HEK293T (cell line): ENCODE data around the gene ADPRHL1.

Experiments used
- CTCF ChIA-PET: fragments of 350-600 bp; formaldehyde crosslinking; extraction: SDS; loops from one replicate; lab custom pipeline; 2021; ENCODE audit warnings: antibody characterized with exemption, inconsistent platforms; lab: Yijun Ruan, JAX
- POLR2A ChIA-PET: fragments of 350-600 bp; formaldehyde crosslinking; extraction: SDS; loops from one replicate; lab custom pipeline; 2020; ENCODE audit warnings: antibody characterized with exemption, inconsistent platforms; lab: Yijun Ruan, JAX
- DNase-seq: peaks from one replicate; pipeline ENCODE4 v3.0.0; 2012; ENCODE audit warnings: mixed read lengths; ENCODE audit errors: extremely low spot score
- ARNT ChIP-seq: fragments of 450-650 bp; IDR thresholded peaks from 2 replicates; pipeline ENCODE4 v1.6.1; 2017; ENCODE audit warnings: mild to moderate bottlenecking
- BHLHE40 ChIP-seq: fragments of 450-650 bp; IDR thresholded peaks from 2 replicates; pipeline ENCODE4 v1.6.1; 2016; ENCODE audit warnings: mild to moderate bottlenecking, moderate library complexity, borderline replicate concordance
- CTBP1 ChIP-seq: fragments of 450-650 bp; IDR thresholded peaks from 2 replicates; pipeline ENCODE4 v1.6.1; 2016; ENCODE audit warnings: borderline replicate concordance
- ELF4 ChIP-seq: fragments of 450-650 bp; IDR thresholded peaks from 2 replicates; pipeline ENCODE4 v1.6.1; 2017; ENCODE audit warnings: antibody characterized with exemption
- FOXA1 ChIP-seq: fragments of 450-650 bp; IDR thresholded peaks from 2 replicates; pipeline ENCODE4 v1.6.1; 2016; ENCODE audit warnings: mild to moderate bottlenecking
- FOXK2 ChIP-seq: fragments of 450-650 bp; IDR thresholded peaks from 2 replicates; pipeline ENCODE4 v1.6.1; 2016; ENCODE audit warnings: mild to moderate bottlenecking
- FOXM1 ChIP-seq: fragments of 450-650 bp; IDR thresholded peaks from 2 replicates; pipeline ENCODE4 v1.6.1; 2017; ENCODE audit warnings: mild to moderate bottlenecking, borderline replicate concordance
- HDGF ChIP-seq: fragments of 450-650 bp; IDR thresholded peaks from 2 replicates; pipeline ENCODE4 v1.6.1; 2017; ENCODE audit warnings: antibody characterized with exemption, borderline replicate concordance
- L3MBTL2 ChIP-seq: fragments of 450-650 bp; conservative IDR thresholded peaks from 2 replicates; pipeline ENCODE4 v1.6.1; 2016; ENCODE audit warnings: mild to moderate bottlenecking
- LEF1 ChIP-seq: fragments of 450-650 bp; IDR thresholded peaks from 2 replicates; pipeline ENCODE4 v1.6.1; 2017; ENCODE audit warnings: mild to moderate bottlenecking, borderline replicate concordance
- NFRKB ChIP-seq: fragments of 450-650 bp; IDR thresholded peaks from 2 replicates; pipeline ENCODE4 v1.6.1; 2016; ENCODE audit warnings: mild to moderate bottlenecking, moderate library complexity
- SP1 ChIP-seq: fragments of 450-650 bp; IDR thresholded peaks from 2 replicates; pipeline ENCODE4 v1.6.1; 2017
- SUZ12 ChIP-seq: fragments of 450-650 bp; IDR thresholded peaks from 2 replicates; pipeline ENCODE4 v1.6.1; 2016; ENCODE audit warnings: mild to moderate bottlenecking
- TARDBP ChIP-seq: fragments of 450-650 bp; IDR thresholded peaks from 2 replicates; pipeline ENCODE4 v1.6.1; 2016
- ZNF384 ChIP-seq: fragments of 450-650 bp; IDR thresholded peaks from 2 replicates; pipeline ENCODE4 v1.6.1; 2016
- TF ChIP-seq, protein P1 (sequence below): fragments of 450-650 bp; IDR thresholded peaks from 2 replicates; pipeline ENCODE4 v1.6.1; 2016

Gene ADPRHL1

DNA sequence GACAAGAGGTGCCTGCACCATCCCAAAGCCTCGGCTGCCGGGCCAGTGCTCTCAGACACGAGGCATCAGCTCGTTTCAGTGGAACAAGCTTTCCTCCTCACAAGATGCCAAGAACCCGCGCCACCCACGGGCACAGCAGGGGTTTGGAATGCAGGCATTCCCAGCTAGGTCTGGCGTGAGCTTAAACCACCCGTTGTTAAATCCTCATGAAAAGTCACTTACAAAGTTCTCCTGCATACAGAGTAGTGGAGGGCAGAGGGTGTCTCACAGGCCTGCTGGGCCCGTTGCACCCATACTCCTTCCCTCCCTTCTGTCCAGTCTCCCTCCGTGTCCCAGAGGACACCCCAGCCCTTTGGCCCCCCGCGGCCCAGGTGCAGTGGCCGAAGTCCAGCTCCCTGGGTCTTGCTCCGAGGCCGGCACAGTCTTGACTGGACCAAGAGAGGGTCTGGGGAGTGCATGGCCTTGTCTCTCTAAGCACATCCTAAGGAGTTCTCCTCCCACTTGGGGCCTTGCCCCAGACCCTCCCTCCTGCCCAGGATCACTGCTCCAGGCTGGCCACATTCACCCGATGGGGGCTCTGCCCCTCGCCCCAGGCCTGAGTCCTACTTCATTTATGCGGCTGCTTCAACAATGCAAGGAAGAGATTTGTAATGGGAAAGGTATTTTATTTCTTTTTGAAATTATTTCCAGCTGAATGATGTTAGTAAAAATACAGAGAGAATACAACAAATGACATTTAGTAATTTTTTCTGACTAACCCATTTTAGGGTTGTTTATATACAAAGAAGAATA is 54.1 kb downstream of the ADPRHL1 start:
- CTCF ChIA-PET, result no interaction called here
- no peak for DNase-seq

DNA sequence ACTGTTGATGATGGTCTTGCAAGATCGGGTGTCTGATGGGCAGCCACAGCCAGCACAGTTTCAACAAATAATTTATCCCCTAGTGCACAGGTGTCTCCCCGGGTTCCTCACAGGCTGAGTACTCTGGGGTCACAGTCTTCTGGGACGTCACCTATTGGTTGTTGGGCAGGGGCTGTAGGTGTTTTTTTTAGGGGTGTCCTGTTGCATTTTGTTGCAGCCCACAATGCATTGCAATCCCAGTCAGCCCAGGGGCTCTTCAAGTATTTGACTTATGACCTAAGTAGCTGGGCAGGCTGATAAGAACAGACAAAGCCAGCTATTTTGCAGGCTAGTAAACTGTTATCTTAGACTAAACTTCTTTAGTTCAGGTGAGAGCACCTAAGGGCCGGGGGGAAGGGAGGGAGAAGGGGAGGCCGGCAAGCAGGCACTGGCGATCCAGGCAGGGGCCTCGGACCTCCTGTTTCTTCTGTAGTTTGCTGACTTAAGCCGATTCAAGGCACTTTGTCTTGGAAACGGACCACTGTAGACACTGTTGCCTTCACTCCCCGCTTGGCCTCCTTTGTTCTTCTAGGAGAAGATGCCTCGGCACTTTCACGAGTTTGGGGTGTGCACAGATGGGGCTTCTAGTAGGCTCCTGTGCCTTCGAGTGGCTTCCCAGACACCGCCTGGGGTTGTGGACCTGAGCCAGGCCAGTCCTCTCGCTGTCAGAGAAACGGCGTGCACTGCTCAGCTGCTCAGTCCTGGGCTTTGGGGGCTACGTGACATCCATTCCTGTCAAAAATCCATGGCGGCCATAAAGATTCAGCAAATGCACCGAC is 55.5 kb downstream of the ADPRHL1 start:
- CTCF ChIA-PET, result no interaction called here
- POLR2A ChIA-PET, result no interaction called here
- TF ChIP-seq L3MBTL2, result no peak
- no peak for TF ChIP-seq FOXM1
- no peak for TF ChIP-seq BHLHE40
- no peak for TF ChIP-seq TARDBP
- TF ChIP-seq ZNF384, result no peak
- no peak for TF ChIP-seq CTBP1
- TF ChIP-seq NFRKB, result no peak
- no peak for TF ChIP-seq SUZ12
- no peak for TF ChIP-seq ARNT
- no peak for TF ChIP-seq FOXA1
- no peak for TF ChIP-seq SP1
- TF ChIP-seq FOXK2, result no peak
- TF ChIP-seq HDGF, result no peak
- TF ChIP-seq, protein P1, sequence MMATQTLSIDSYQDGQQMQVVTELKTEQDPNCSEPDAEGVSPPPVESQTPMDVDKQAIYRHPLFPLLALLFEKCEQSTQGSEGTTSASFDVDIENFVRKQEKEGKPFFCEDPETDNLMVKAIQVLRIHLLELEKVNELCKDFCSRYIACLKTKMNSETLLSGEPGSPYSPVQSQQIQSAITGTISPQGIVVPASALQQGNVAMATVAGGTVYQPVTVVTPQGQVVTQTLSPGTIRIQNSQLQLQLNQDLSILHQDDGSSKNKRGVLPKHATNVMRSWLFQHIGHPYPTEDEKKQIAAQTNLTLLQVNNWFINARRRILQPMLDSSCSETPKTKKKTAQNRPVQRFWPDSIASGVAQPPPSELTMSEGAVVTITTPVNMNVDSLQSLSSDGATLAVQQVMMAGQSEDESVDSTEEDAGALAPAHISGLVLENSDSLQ, result no peak
- no peak for TF ChIP-seq ELF4
- DNase-seq, result no peak

More for the DNA sequence above, 54.1 kb downstream of the ADPRHL1 start:
- no peak for TF ChIP-seq FOXM1
- no peak for TF ChIP-seq SP1
- POLR2A ChIA-PET, result no interaction called here

DNA sequence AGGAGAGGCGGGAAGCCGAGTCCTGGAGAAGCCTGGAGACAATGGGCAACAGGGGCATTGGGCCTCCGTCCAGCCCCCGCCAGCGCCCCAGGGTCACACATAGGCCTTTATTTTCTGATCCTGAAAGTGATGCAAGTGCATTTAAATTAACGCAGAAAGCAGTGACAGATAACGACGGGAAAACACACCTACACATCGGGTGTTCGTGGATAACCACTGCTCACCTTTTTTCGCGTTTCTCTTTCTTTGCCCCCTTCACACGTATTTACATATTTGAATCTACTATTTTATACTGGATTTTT is 59.0 kb downstream of the ADPRHL1 start:
- POLR2A ChIA-PET, result no interaction called here
- TF ChIP-seq BHLHE40 (no peak), CTBP1 (no peak), LEF1 (no peak), ARNT (no peak), SP1 (no peak), ZNF384 (no peak), L3MBTL2 (no peak), FOXA1 (no peak), SUZ12 (no peak), NFRKB (no peak), ELF4 (no peak), TARDBP (no peak), FOXK2 (no peak), HDGF (no peak), FOXM1 (no peak)
- TF ChIP-seq, protein P1, result no peak
- DNase-seq, result no peak
- CTCF ChIA-PET, result interaction anchor here (1.3 kb wide), 1 partner anchor 22 kb away, joined by 4 read pairs; no protein-coding TSS in a partner anchor

DNA sequence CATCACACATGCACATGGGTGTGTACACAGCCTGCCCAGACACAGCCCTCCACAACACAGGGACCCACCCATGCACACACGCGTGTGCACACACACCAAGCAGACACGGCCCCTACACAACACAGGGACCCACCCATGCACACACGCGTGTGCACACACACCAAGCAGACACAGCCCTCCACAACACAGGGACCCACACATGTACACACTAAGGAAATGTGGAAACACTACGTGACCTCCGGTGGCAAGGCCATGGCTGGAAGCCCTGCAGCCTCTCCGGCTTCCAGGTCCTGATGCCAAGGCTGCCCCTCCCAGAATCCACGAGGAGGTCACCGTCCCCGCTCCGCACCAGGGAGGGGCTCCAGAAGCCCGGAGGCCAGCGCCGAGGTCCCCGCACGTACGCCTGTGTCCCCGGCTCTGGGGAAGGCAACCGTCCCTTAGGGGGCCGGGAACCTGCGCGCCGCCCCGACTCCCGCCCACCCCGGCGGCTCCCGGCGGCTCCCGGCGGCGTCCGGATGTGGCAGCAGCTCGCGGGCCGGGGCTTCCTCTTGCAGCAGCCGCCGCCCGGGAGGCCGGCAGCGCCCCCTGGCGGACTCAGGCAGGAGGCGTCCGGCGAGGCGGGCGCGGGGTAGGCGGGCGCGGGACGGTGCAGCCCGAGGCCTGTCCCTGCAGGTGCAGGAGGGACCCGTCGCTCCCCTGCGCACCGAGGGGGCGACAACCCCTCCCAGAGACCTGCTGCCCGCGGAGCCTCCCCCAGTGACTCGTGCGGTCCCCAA is 59.5 kb downstream of the ADPRHL1 start:
- ChIA-PET POLR2A (no interaction called here), CTCF (interaction anchor here (1.3 kb wide), 1 partner anchor 22 kb away, joined by 4 read pairs; no protein-coding TSS in a partner anchor)

DNA sequence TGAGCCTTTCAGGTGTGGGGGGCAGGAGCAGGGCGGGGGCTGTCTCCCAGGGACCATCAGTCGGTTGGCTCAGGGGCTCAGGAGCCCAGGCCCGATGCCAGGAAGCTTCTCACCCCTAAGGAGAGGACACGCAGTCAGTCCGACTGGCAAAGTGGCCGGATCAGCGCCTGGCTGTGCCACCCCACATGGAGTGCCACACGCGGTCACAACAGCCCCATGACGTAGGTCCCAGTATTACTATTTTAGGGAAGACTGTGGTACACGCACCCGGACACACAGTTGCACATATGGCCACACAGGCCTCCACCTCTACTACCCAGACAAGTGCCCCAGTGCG is 60.1 kb downstream of the ADPRHL1 start:
- ChIA-PET CTCF (no interaction called here), POLR2A (no interaction called here)
- no peak for DNase-seq
- TF ChIP-seq ARNT (no peak), CTBP1 (no peak), FOXM1 (no peak), HDGF (no peak), SP1 (no peak), NFRKB (no peak), L3MBTL2 (no peak), ELF4 (no peak), TARDBP (no peak), BHLHE40 (no peak), FOXA1 (no peak), FOXK2 (no peak), SUZ12 (no peak), LEF1 (no peak), ZNF384 (no peak)
- TF ChIP-seq, protein P1, result no peak

More for the DNA sequence above, 59.5 kb downstream of the ADPRHL1 start:
- DNase-seq, result peak; percentile 79
- TF ChIP-seq BHLHE40, result no peak
- TF ChIP-seq FOXA1, result no peak
- TF ChIP-seq ELF4, result no peak
- no peak for TF ChIP-seq FOXK2
- TF ChIP-seq CTBP1, result no peak
- no peak for TF ChIP-seq NFRKB
- TF ChIP-seq ZNF384, result no peak
